ENCODE data around the gene SLC16A6.
"Not testable (repeated sequence)": the region's sequence is repeated elsewhere in the genome, so short reads cannot be mapped to it uniquely, and the experiment has no call there.

SLC16A6 gene

GRCh38 chr17:68288804-68289203, 2.1 kb downstream of the SLC16A6 start:
- no peak for DNase-seq

- DNase-seq, result no peak
Observed at GRCh38 chr17:68288375-68288774, 2.6 kb downstream of the SLC16A6 start.

GRCh38 chr17:68281965-68282364, 9.0 kb downstream of the SLC16A6 start:
- DNase-seq, result not testable (repeated sequence)

GRCh38 chr17:68277807-68278206, 13.1 kb downstream of the SLC16A6 start:
- DNase-seq, result no peak

- not testable (repeated sequence) for DNase-seq
Observed at GRCh38 chr17:68276339-68276738, 14.6 kb downstream of the SLC16A6 start.

GRCh38 chr17:68273722-68274121, 17.2 kb downstream of the SLC16A6 start:
- DNase-seq, result no peak

GRCh38 chr17:68265833-68266232, 25.1 kb downstream of the SLC16A6 start:
- not testable (repeated sequence) for DNase-seq

- DNase-seq, result not testable (repeated sequence)
Observed at GRCh38 chr17:68263101-68263681, 27.7 kb downstream of the SLC16A6 start.

- not testable (repeated sequence) for DNase-seq
Observed at GRCh38 chr17:68262467-68262866, 28.5 kb downstream of the SLC16A6 start.

- no peak for DNase-seq
Observed at GRCh38 chr17:68260051-68260762, 30.7 kb downstream of the SLC16A6 start.

GRCh38 chr17:68259648-68259951, 31.3 kb downstream of the SLC16A6 start:
- DNase-seq, result not testable (repeated sequence)

- DNase-seq, result peak; percentile 8
Observed at GRCh38 chr17:68258890-68259647, 31.9 kb downstream of the SLC16A6 start.

- no peak for DNase-seq
Observed at GRCh38 chr17:68257934-68258333, 33.0 kb downstream of the SLC16A6 start.

GRCh38 chr17:68256701-68257100, 34.2 kb downstream of the SLC16A6 start:
- DNase-seq, result not testable (repeated sequence)

GRCh38 chr17:68255731-68256538, 35.0 kb downstream of the SLC16A6 start:
- no peak for DNase-seq

GRCh38 chr17:68255151-68255550, 35.8 kb downstream of the SLC16A6 start:
- no peak for DNase-seq

GRCh38 chr17:68253426-68253825, 37.5 kb downstream of the SLC16A6 start:
- not testable (repeated sequence) for DNase-seq

- DNase-seq, result no peak
Observed at GRCh38 chr17:68249354-68249765, 41.6 kb downstream of the SLC16A6 start.

- no peak for DNase-seq
Observed at GRCh38 chr17:68248891-68249290, 42.0 kb downstream of the SLC16A6 start.

GRCh38 chr17:68248199-68248825, 42.6 kb downstream of the SLC16A6 start:
- no peak for DNase-seq

GRCh38 chr17:68247445-68248198, 43.3 kb downstream of the SLC16A6 start, which contains the start of gene AMZ2:
Gene AMZ2 (plus strand): TSS chr17:68248043. CDS start chr17:68250188, 2,145 bp downstream.
- peak; percentile 85 for DNase-seq
